Astrocyte (in vitro differentiated cells and primary cell): ENCODE results near the gene VSTM1. TPM values are rescaled to one million over a fixed set of nuclear protein-coding genes. Genes with fewer than 3 reads are reported as not detected.
A peak's percentile ranks its signal among the peaks of the same experiment; 100 is the strongest.
"Not testable (repeated sequence)": the region's sequence is repeated elsewhere in the genome, so short reads cannot be mapped to it uniquely, and the experiment has no call there.

ENCODE experiments used
- DNase-seq: peaks from one replicate; pipeline ENCODE4 v3.0.0-alpha.2; 2010; ENCODE audit warnings: low read depth
- FAIRE-seq: peaks from 2 replicates; lab custom pipeline; 2011; peaks lifted over from hg19 to GRCh38; lab: Jason Lieb, UNC
- H2AFZ ChIP-seq: 2 replicates; pipeline ENCODE4 v1.6.0; 2012; ENCODE audit warnings: low read depth, low read length, inconsistent platforms
- H3K27ac ChIP-seq: 2 replicates; pipeline ENCODE4 v1.5.1; 2011; ENCODE audit warnings: low read depth, low read length, inconsistent platforms
- H3K27me3 ChIP-seq: 2 replicates; pipeline ENCODE4 v1.6.0; 2011; ENCODE audit warnings: low read length, inconsistent platforms; ENCODE audit not compliant: insufficient read depth
- H3K36me3 ChIP-seq: 2 replicates; pipeline ENCODE4 v1.5.1; 2011; ENCODE audit warnings: low read length, inconsistent platforms; ENCODE audit not compliant: insufficient read depth
- H3K4me1 ChIP-seq: 2 replicates; pipeline ENCODE4 v1.5.1; 2011; ENCODE audit warnings: low read length, inconsistent platforms; ENCODE audit not compliant: insufficient read depth
- H3K4me2 ChIP-seq: 2 replicates; pipeline ENCODE4 v1.6.0; 2012; ENCODE audit warnings: low read length, inconsistent platforms
- H3K4me3 ChIP-seq: 2 replicates; pipeline ENCODE4 v1.5.1; 2011; ENCODE audit warnings: low read depth, mild to moderate bottlenecking, low read length, inconsistent platforms; ENCODE audit not compliant: insufficient read depth
- H3K79me2 ChIP-seq: 2 replicates; pipeline ENCODE4 v1.6.0; 2012; ENCODE audit warnings: mild to moderate bottlenecking, low read length, inconsistent platforms; ENCODE audit not compliant: insufficient read depth
- H3K9ac ChIP-seq: 2 replicates; pipeline ENCODE4 v1.6.0; 2012; ENCODE audit warnings: mild to moderate bottlenecking, low read length, inconsistent platforms
- H3K9me3 ChIP-seq: 2 replicates; pipeline ENCODE4 v1.5.1; 2012; ENCODE audit warnings: low read depth, mild to moderate bottlenecking, low read length, inconsistent platforms; ENCODE audit not compliant: insufficient read depth
- H4K20me1 ChIP-seq: 2 replicates; pipeline ENCODE4 v1.6.0; 2012; ENCODE audit warnings: low read length, inconsistent platforms; ENCODE audit not compliant: insufficient read depth
- H3K27ac Mint-ChIP-seq: one replicate; pipeline ENCODE4 v1.8.0; 2021; ENCODE audit warnings: mild to moderate bottlenecking, mixed read lengths; ENCODE audit not compliant: unreplicated experiment
- H3K27me3 Mint-ChIP-seq: one replicate; pipeline ENCODE4 v1.8.0; 2021; ENCODE audit warnings: low read depth, mixed read lengths; ENCODE audit not compliant: unreplicated experiment
- H3K36me3 Mint-ChIP-seq: one replicate; pipeline ENCODE4 v1.8.0; 2021; ENCODE audit warnings: low read depth, mixed read lengths; ENCODE audit not compliant: unreplicated experiment
- H3K4me1 Mint-ChIP-seq: one replicate; pipeline ENCODE4 v1.8.0; 2021; ENCODE audit warnings: low read depth, mixed read lengths; ENCODE audit not compliant: unreplicated experiment
- H3K4me3 Mint-ChIP-seq: one replicate; pipeline ENCODE4 v1.8.0; 2021; ENCODE audit warnings: mild to moderate bottlenecking, moderate library complexity, mixed read lengths; ENCODE audit not compliant: unreplicated experiment
- H3K9me3 Mint-ChIP-seq: one replicate; pipeline ENCODE4 v1.8.0; 2021; ENCODE audit warnings: mild to moderate bottlenecking, mixed read lengths; ENCODE audit not compliant: unreplicated experiment
- CTCF ChIP-seq: IDR thresholded peaks from 2 replicates; pipeline ENCODE4 v1.5.1; 2011; ENCODE audit warnings: low read depth, mild to moderate bottlenecking, inconsistent platforms, low read length, moderate library complexity; ENCODE audit not compliant: insufficient read depth
- EZH2 ChIP-seq: IDR thresholded peaks from 2 replicates; pipeline ENCODE4 v1.6.1; 2012; ENCODE audit warnings: mild to moderate bottlenecking, low read length, inconsistent platforms; ENCODE audit not compliant: insufficient read depth
- total RNA-seq: library from RNA; stranded (reverse); gene quantifications from 2 replicates; pipeline ENCODE4 v1.2.1, GENCODE V29; 2021

Gene VSTM1
- total RNA-seq, 1 donor from 2014 or later, result 0.68 TPM

- H3K27me3 ChIP-seq, result no peaks in the 10 kb centered on the region
- no peak overlapping the region for H3K4me3 Mint-ChIP-seq
- no peak for DNase-seq
- H3K27ac ChIP-seq, result no peak overlapping the region
- H3K4me2 ChIP-seq, result no peak overlapping the region
- H3K4me1 ChIP-seq, result peaks cover 10% of the 10 kb centered on the region
- no peak for FAIRE-seq
- no peaks in the 10 kb centered on the region for H3K27me3 Mint-ChIP-seq
- no peak overlapping the region for H3K27ac Mint-ChIP-seq
- no peaks in the 10 kb centered on the region for H3K36me3 Mint-ChIP-seq
- H3K36me3 ChIP-seq, result no peaks in the 10 kb centered on the region
- peaks cover 6% of the 10 kb centered on the region for H3K9me3 Mint-ChIP-seq
- H2AFZ ChIP-seq, result no peak overlapping the region
- TF ChIP-seq CTCF, result no peak
- TF ChIP-seq EZH2, result no peak
- peaks cover 17% of the 10 kb centered on the region for H3K4me1 Mint-ChIP-seq
- no peak overlapping the region for H3K4me3 ChIP-seq
- H3K9ac ChIP-seq, result no peak overlapping the region
- no peaks in the 10 kb centered on the region for H3K79me2 ChIP-seq
- no peaks in the 10 kb centered on the region for H4K20me1 ChIP-seq
- no peaks in the 10 kb centered on the region for H3K9me3 ChIP-seq
Measured at GRCh38 chr19:54040003-54040402, 23.7 kb downstream of the VSTM1 start.

- not testable (repeated sequence) for H3K36me3 ChIP-seq, H3K4me1 ChIP-seq, H4K20me1 ChIP-seq, DNase-seq, H3K36me3 Mint-ChIP-seq, H3K27ac ChIP-seq, H3K4me2 ChIP-seq, H2AFZ ChIP-seq, H3K27me3 Mint-ChIP-seq, FAIRE-seq, H3K27me3 ChIP-seq, H3K4me3 ChIP-seq, H3K9ac ChIP-seq, H3K9me3 ChIP-seq, H3K4me3 Mint-ChIP-seq, H3K79me2 ChIP-seq, H3K9me3 Mint-ChIP-seq
- H3K27ac Mint-ChIP-seq, result peak overlapping the region; percentile 34
- peaks cover 15% of the 10 kb centered on the region for H3K4me1 Mint-ChIP-seq
Measured at GRCh38 chr19:54036542-54036941, 27.2 kb downstream of the VSTM1 start.

GRCh38 chr19:54035215-54036178, 28.2 kb downstream of the VSTM1 start:
- TF ChIP-seq EZH2 (no peak), CTCF (no peak)
- peak overlapping the region; percentile 76 for H2AFZ ChIP-seq
- H4K20me1 ChIP-seq, result no peaks in the 10 kb centered on the region
- peaks cover 10% of the 10 kb centered on the region for H3K4me1 ChIP-seq
- H3K27me3 ChIP-seq, result no peaks in the 10 kb centered on the region
- no peaks in the 10 kb centered on the region for H3K9me3 ChIP-seq
- H3K4me3 Mint-ChIP-seq, result peak overlapping the region; percentile 54
- H3K4me3 ChIP-seq, result peak overlapping the region; percentile 3
- peak overlapping the region; percentile 74 for H3K27ac ChIP-seq
- peaks cover 3% of the 10 kb centered on the region for H3K9me3 Mint-ChIP-seq
- peak overlapping the region; percentile 73 for H3K4me2 ChIP-seq
- H3K4me1 Mint-ChIP-seq, result peaks cover 15% of the 10 kb centered on the region
- H3K9ac ChIP-seq, result peak overlapping the region; percentile 39
- no peaks in the 10 kb centered on the region for H3K36me3 ChIP-seq
- no peaks in the 10 kb centered on the region for H3K36me3 Mint-ChIP-seq
- DNase-seq (peak; percentile 82), FAIRE-seq (peak; percentile 80)
- peak overlapping the region; percentile 98 for H3K27ac Mint-ChIP-seq
- peaks cover 1% of the 10 kb centered on the region for H3K27me3 Mint-ChIP-seq
- H3K79me2 ChIP-seq, result no peaks in the 10 kb centered on the region
